K562 (cell line): ENCODE measurements around the gene SGO1. TPM values are rescaled to one million over a fixed set of nuclear protein-coding genes. Genes with fewer than 3 reads are reported as not detected.

Experiments used
- ATAC-seq: fragments of 200-7000 bp; cut with Tn5 transposase; 3 replicates; pipeline ENCODE4 v1.9.1; 2020; ENCODE audit warnings: moderate library complexity
- BruUV-seq: library from RNA; stranded (reverse); fragments of 400-500 nt; replicated peaks from 2 replicates; lab custom pipeline; 2021; lab: Mats Ljungman, UMichigan
- CTCF ChIA-PET: fragments of 300-600 bp; formaldehyde crosslinking; extraction: SDS; loops from one replicate; lab custom pipeline; 2021; ENCODE audit warnings: low intra/inter-chr PET ratio; lab: Yijun Ruan, JAX
- POLR2A ChIA-PET: fragments of 300-600, 350-650 bp; sonication (Branson Sonifier 250); formaldehyde crosslinking; extraction: SDS; loops from one replicate; lab custom pipeline; 2021; ENCODE audit warnings: antibody characterized with exemption, inconsistent platforms; lab: Yijun Ruan, JAX
- DNase-seq, 4 experiments: peaks; one replicate each; pipeline versions ENCODE4 v3.0.0 to v3.0.0-alpha.2; 2011 to 2018; ENCODE audit warnings: low spot score in 3 of 4, mixed read lengths in 3 of 4; ENCODE audit errors: extremely low read depth in 1 of 4
- FAIRE-seq: peaks from 2 replicates; lab custom pipeline; 2011; peaks lifted over from hg19 to GRCh38; lab: Jason Lieb, UNC
- H2AFZ ChIP-seq: 2 replicates; pipeline ENCODE4 v1.6.0; 2011; ENCODE audit warnings: low read depth, low read length, control low read depth, inconsistent platforms
- H3K27ac ChIP-seq: fragments of 200-600 bp; 3 replicates; pipeline ENCODE4 v1.8.0; 2011; ENCODE audit warnings: low read depth, mild to moderate bottlenecking, control low read depth, inconsistent platforms, low read length, moderate library complexity, mixed read lengths; ENCODE audit errors: extremely low read depth
- H3K27me3 ChIP-seq, 2 experiments: fragments of 300-600 bp in 1 of 2; 2 replicates in 1 of 2; 3 replicates in 1 of 2; pipeline versions ENCODE4 v1.6.0 to v1.8.0; 2011; ENCODE audit warnings: inconsistent platforms in 2 of 2, low read length in 2 of 2, mild to moderate bottlenecking in 1 of 2, mixed read lengths in 1 of 2, moderate library complexity in 1 of 2; ENCODE audit not compliant: control insufficient read depth in 2 of 2, insufficient read depth in 2 of 2
- H3K36me3 ChIP-seq: fragments of 300-600 bp; 3 replicates; pipeline ENCODE4 v1.8.0; 2011; ENCODE audit warnings: mild to moderate bottlenecking, low read length, inconsistent platforms; ENCODE audit not compliant: control insufficient read depth, insufficient read depth
- H3K4me1 ChIP-seq, 2 experiments: fragments of 200-600 bp in 1 of 2; replicated peaks in 1 of 2; 2 replicates in 1 of 2; 3 replicates in 1 of 2; pipeline versions ENCODE4 v1.5.1 to v1.8.0; 2011; ENCODE audit warnings: inconsistent platforms in 2 of 2, low read length in 2 of 2, mild to moderate bottlenecking in 1 of 2, mixed read lengths in 1 of 2, moderate library complexity in 1 of 2; ENCODE audit not compliant: control insufficient read depth in 2 of 2, insufficient read depth in 2 of 2
- H3K4me2 ChIP-seq: 2 replicates; pipeline ENCODE4 v1.6.1; 2011; ENCODE audit warnings: low read length, control low read depth, inconsistent platforms, mixed read lengths; ENCODE audit not compliant: insufficient read depth
- H3K4me3 ChIP-seq: fragments of 200-600 bp; sonication (generic), shearing (Covaris generic); 2 replicates; pipeline ENCODE4 v1.5.1; 2016; ENCODE audit warnings: control low read depth, inconsistent platforms
- H3K79me2 ChIP-seq: fragments of 200-600 bp; 3 replicates; pipeline ENCODE4 v1.8.0; 2011; ENCODE audit warnings: low read length, inconsistent platforms; ENCODE audit not compliant: control insufficient read depth, insufficient read depth
- H3K9ac ChIP-seq, 2 experiments: 2 replicates each; pipeline versions ENCODE4 v1.6.0 to v1.6.1; 2011; ENCODE audit warnings: low read depth in 2 of 2, low read length in 2 of 2, control low read depth in 1 of 2, inconsistent platforms in 1 of 2, mild to moderate bottlenecking in 1 of 2, mixed read lengths in 1 of 2; ENCODE audit not compliant: insufficient read depth in 1 of 2
- H3K9me1 ChIP-seq: one replicate; pipeline ENCODE4 v1.6.0; 2011; ENCODE audit warnings: inconsistent platforms, mild to moderate bottlenecking, low read length, moderate library complexity; ENCODE audit not compliant: control insufficient read depth, insufficient read depth
- H3K9me3 ChIP-seq: replicated peaks from 2 replicates; pipeline ENCODE4 v1.5.1; 2011; ENCODE audit warnings: low read depth, low read length, inconsistent platforms; ENCODE audit not compliant: control insufficient read depth, insufficient read depth
- H4K20me1 ChIP-seq: replicated peaks from 2 replicates; pipeline ENCODE4 v1.6.1; 2011; ENCODE audit warnings: low read length, inconsistent platforms, mixed read lengths; ENCODE audit not compliant: control insufficient read depth, insufficient read depth
- ARID1B ChIP-seq: fragments of 450-650 bp; IDR thresholded peaks from 2 replicates; pipeline ENCODE4 v1.6.1; 2016; ENCODE audit warnings: antibody characterized with exemption, mild to moderate bottlenecking, inconsistent platforms
- CAMTA2 ChIP-seq: fragments of 250-450 bp; sonication (Bioruptor Pico); conservative IDR thresholded peaks from 2 replicates; pipeline ENCODE4 v1.5.1; 2022
- CBFA2T3 ChIP-seq: fragments of 450-650 bp; IDR thresholded peaks from 2 replicates; pipeline ENCODE4 v1.6.1; 2017
- HMG20A ChIP-seq: fragments of 450-650 bp; formaldehyde crosslinking; conservative IDR thresholded peaks from 2 replicates; pipeline ENCODE4 v1.4.0; 2020; ENCODE audit warnings: mild to moderate bottlenecking, mixed read lengths
- HOXB6 ChIP-seq: fragments of 250-450 bp; sonication (Bioruptor Pico); IDR thresholded peaks from 2 replicates; pipeline ENCODE4 v1.5.1; 2022; ENCODE audit warnings: mild to moderate bottlenecking, borderline replicate concordance
- LCOR ChIP-seq: sonication (generic); formaldehyde crosslinking; IDR thresholded peaks from 2 replicates; pipeline ENCODE4 v1.8.0; 2022; ENCODE audit warnings: mild to moderate bottlenecking, missing genetic modification reagents
- MEIS2 ChIP-seq: fragments of 450-650 bp; IDR thresholded peaks from 2 replicates; pipeline ENCODE4 v1.6.1; 2014; ENCODE audit warnings: mild to moderate bottlenecking; ENCODE audit not compliant: partially characterized antibody
- NFE2L1 ChIP-seq: fragments of 450-650 bp; IDR thresholded peaks from 2 replicates; pipeline ENCODE4 v1.6.1; 2016; ENCODE audit warnings: missing genetic modification characterization, low read depth, mild to moderate bottlenecking, missing compliant biosample characterization, moderate library complexity, borderline replicate concordance
- NR2C1 ChIP-seq, 2 experiments: fragments of 450-650 bp; IDR thresholded peaks; 2 replicates each; pipeline ENCODE4 v1.6.1; 2017; ENCODE audit warnings: mild to moderate bottlenecking in 2 of 2, antibody characterized with exemption in 1 of 2, inconsistent platforms in 1 of 2, missing compliant biosample characterization in 1 of 2, missing genetic modification characterization in 1 of 2
- SAFB2 ChIP-seq: fragments of 200-400 bp; formaldehyde crosslinking; IDR thresholded peaks from 2 replicates; pipeline ENCODE4 v1.6.1; 2018; ENCODE audit warnings: borderline replicate concordance, low read length, low read depth, moderate library complexity; ENCODE audit not compliant: severe bottlenecking
- ZFX ChIP-seq: sonication (generic); formaldehyde crosslinking; IDR thresholded peaks from 2 replicates; pipeline ENCODE4 v1.8.0; 2022; ENCODE audit warnings: mild to moderate bottlenecking, missing genetic modification reagents, moderate library complexity
- ZNF165 ChIP-seq: fragments of 250-450 bp; sonication (Bioruptor Pico); IDR thresholded peaks from 2 replicates; pipeline ENCODE4 v1.4.0; 2020; ENCODE audit warnings: borderline replicate concordance
- ZNF184 ChIP-seq: sonication (generic); formaldehyde crosslinking; IDR thresholded peaks from 2 replicates; pipeline ENCODE4 v1.5.0; 2020; ENCODE audit warnings: missing genetic modification reagents
- WGBS: fragments of 100-300 bp; shearing (Covaris generic); methylation state at CpG from one replicate; pipeline ENCODE4 v1.1.6; 2016; ENCODE audit warnings: low coverage, mixed read lengths; ENCODE audit not compliant: insufficient coverage; ENCODE audit errors: missing lambda C conversion rate; 5-methylcytosine and 5-hydroxymethylcytosine counted together
- in situ Hi-C: fragments of 300-500 bp; cut with MboI; formaldehyde crosslinking; loops from 4 replicates; pipeline ENCODE4 v1.15.0; 2018; ENCODE audit warnings: inconsistent platforms, mixed read lengths
- intact Hi-C: fragments of 100-400 bp; cut with micrococcal nuclease; formaldehyde crosslinking; loops from 2 replicates; pipeline ENCODE4 v1.14.2; 2022
- polyA plus RNA-seq, 8 experiments: library from polyadenylated mRNA; depleted of rRNA in 4 of 8; stranded (reverse) in 5 of 8; unstranded in 3 of 8; fragments of >200 nt; fragmentation: Nextera tagmentation in 2 of 8; fragmentation: Illumina TruSeq in 1 of 8; extraction: Ambion mirVana in 2 of 8; extraction: Trizol in 1 of 8; gene quantifications; 2 replicates each; pipeline versions ENCODE4 v1.2.1 to v1.2.3, GENCODE V29; 2011 to 2014; ENCODE audit warnings: inconsistent platforms in 1 of 8, missing spikeins in 1 of 8
- total RNA-seq, 7 experiments: library from RNA; depleted of rRNA in 6 of 7; stranded (reverse); fragments of >200 nt in 6 of 7; fragmentation: Illumina TruSeq in 2 of 7; extraction: Trizol in 2 of 7; gene quantifications; 2 replicates each; pipeline versions ENCODE4 v1.2.1 to v1.2.3, GENCODE V29; 2011 to 2021; ENCODE audit warnings: low replicate concordance in 1 of 7
- TF ChIP-seq, protein P1 (sequence below): fragments of 250-450 bp; sonication (Bioruptor Pico); IDR thresholded peaks from 2 replicates; pipeline ENCODE4 v1.8.0; 2021; ENCODE audit warnings: mild to moderate bottlenecking, moderate library complexity
- TF ChIP-seq, protein P2 (sequence below): fragments of 450-650 bp; IDR thresholded peaks from 2 replicates; pipeline ENCODE4 v1.6.1; 2018; ENCODE audit not compliant: partially characterized antibody
- TF ChIP-seq, protein P3 (sequence below): fragments of 450-650 bp; formaldehyde crosslinking; IDR thresholded peaks from 2 replicates; pipeline ENCODE4 v1.4.0; 2022; ENCODE audit warnings: missing genetic modification characterization

The SGO1 gene
- total and polyA plus RNA-seq, 9 of the 15 experiments (the other 6 are each of a cell fraction or from before 2014, with no cell fraction given), result 13.7 to 57.3 (median 28.2) TPM

DNA sequence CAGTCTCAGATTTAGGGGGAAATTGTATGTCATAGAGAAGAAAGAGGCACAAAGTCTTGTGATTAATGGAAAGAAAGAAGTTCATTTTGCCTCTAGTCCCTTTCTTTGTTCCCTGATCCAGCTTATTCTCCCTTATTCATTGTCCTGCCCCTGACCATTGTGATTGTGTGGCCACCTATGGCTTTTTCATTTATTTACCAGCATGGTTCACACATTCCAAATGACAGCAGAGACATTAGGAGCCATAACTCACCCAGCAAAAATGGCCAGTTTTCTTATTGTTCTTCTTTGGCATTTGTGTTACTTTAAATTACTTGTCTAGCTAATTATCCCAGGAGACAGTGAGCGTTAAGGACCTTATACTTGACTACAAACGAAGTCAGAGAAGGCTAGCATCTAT is 36.3 kb upstream of the SGO1 start:
- H3K4me1 ChIP-seq, result no peaks in the 10 kb centered on the region
- no peaks in the 10 kb centered on the region for H4K20me1 ChIP-seq
- no peaks in the 10 kb centered on the region for H3K79me2 ChIP-seq
- no peaks in the 10 kb centered on the region for H3K36me3 ChIP-seq
- 2% methylated on average over 2 of the region's 2 CpGs for WGBS
- TF ChIP-seq HMG20A (CRISPR knock-in tag) (no peak), ARID1B (no peak), ZFX (no peak), MEIS2 (no peak), ZNF165 (CRISPR knock-in tag) (no peak), NR2C1 (IDR thresholded peaks at IDR 0.05) (no peak), NR2C1 (tag; IDR thresholded peaks at IDR 0.05) (no peak), ZNF184 (no peak), CBFA2T3 (no peak), HOXB6 (no peak), CAMTA2 (no peak), SAFB2 (no peak), LCOR (CRISPR knock-in tag) (no peak), NFE2L1 (tag) (no peak)
- TF ChIP-seq, protein P1, sequence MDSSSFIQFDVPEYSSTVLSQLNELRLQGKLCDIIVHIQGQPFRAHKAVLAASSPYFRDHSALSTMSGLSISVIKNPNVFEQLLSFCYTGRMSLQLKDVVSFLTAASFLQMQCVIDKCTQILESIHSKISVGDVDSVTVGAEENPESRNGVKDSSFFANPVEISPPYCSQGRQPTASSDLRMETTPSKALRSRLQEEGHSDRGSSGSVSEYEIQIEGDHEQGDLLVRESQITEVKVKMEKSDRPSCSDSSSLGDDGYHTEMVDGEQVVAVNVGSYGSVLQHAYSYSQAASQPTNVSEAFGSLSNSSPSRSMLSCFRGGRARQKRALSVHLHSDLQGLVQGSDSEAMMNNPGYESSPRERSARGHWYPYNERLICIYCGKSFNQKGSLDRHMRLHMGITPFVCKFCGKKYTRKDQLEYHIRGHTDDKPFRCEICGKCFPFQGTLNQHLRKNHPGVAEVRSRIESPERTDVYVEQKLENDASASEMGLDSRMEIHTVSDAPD (CRISPR knock-in tag), result no peak
- TF ChIP-seq, protein P2, sequence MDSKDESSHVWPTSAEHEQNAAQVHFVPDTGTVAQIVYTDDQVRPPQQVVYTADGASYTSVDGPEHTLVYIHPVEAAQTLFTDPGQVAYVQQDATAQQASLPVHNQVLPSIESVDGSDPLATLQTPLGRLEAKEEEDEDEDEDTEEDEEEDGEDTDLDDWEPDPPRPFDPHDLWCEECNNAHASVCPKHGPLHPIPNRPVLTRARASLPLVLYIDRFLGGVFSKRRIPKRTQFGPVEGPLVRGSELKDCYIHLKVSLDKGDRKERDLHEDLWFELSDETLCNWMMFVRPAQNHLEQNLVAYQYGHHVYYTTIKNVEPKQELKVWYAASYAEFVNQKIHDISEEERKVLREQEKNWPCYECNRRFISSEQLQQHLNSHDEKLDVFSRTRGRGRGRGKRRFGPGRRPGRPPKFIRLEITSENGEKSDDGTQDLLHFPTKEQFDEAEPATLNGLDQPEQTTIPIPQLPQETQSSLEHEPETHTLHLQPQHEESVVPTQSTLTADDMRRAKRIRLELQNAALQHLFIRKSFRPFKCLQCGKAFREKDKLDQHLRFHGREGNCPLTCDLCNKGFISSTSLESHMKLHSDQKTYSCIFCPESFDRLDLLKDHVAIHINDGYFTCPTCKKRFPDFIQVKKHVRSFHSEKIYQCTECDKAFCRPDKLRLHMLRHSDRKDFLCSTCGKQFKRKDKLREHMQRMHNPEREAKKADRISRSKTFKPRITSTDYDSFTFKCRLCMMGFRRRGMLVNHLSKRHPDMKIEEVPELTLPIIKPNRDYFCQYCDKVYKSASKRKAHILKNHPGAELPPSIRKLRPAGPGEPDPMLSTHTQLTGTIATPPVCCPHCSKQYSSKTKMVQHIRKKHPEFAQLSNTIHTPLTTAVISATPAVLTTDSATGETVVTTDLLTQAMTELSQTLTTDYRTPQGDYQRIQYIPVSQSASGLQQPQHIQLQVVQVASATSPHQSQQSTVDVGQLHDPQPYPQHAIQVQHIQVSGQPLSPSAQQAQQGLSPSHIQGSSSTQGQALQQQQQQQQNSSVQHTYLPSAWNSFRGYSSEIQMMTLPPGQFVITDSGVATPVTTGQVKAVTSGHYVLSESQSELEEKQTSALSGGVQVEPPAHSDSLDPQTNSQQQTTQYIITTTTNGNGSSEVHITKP, result no peak
- TF ChIP-seq, protein P3, sequence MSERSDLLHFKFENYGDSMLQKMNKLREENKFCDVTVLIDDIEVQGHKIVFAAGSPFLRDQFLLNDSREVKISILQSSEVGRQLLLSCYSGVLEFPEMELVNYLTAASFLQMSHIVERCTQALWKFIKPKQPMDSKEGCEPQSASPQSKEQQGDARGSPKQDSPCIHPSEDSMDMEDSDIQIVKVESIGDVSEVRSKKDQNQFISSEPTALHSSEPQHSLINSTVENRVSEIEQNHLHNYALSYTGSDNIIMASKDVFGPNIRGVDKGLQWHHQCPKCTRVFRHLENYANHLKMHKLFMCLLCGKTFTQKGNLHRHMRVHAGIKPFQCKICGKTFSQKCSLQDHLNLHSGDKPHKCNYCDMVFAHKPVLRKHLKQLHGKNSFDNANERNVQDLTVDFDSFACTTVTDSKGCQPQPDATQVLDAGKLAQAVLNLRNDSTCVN, result no peak
- no peak for FAIRE-seq
- ATAC-seq, result no peak
- H3K9ac ChIP-seq, result no peak overlapping the region
- no peaks in the 10 kb centered on the region for H3K9me1 ChIP-seq
- H3K27ac ChIP-seq, result no peak overlapping the region
- no peak overlapping the region for H2AFZ ChIP-seq
- H3K4me2 ChIP-seq, result no peak overlapping the region
- DNase-seq, result no peak
- no peak overlapping the region for H3K4me3 ChIP-seq
- intact Hi-C loops (loop anchor here (10.0 kb wide), 2 partner anchors 497 to 1673 kb away; no protein-coding TSS in a partner anchor), in situ Hi-C loops (no loop called here)
- ChIA-PET POLR2A (no interaction called here), CTCF (no interaction called here)
- H3K9me3 ChIP-seq, result no peaks in the 10 kb centered on the region
- BruUV-seq, result no TSS peak
- H3K27me3 ChIP-seq, result no peaks in the 10 kb centered on the region
